Ishikawa (cell line): ENCODE measurements around the gene NARF.

Experiments
- CEBPB ChIP-seq: IDR thresholded peaks from 2 replicates; pipeline ENCODE4 v1.6.1; 2012
- CREB1 ChIP-seq: IDR thresholded peaks from 2 replicates; pipeline ENCODE4 v1.6.1; 2012; ENCODE audit warnings: low read depth
- EGR1 ChIP-seq: IDR thresholded peaks from 2 replicates; pipeline ENCODE4 v1.6.1; 2012
- EP300 ChIP-seq: IDR thresholded peaks from 2 replicates; pipeline ENCODE4 v1.6.1; 2012; ENCODE audit warnings: borderline replicate concordance
- FOXM1 ChIP-seq: IDR thresholded peaks from 2 replicates; pipeline ENCODE4 v1.6.1; 2012; ENCODE audit warnings: low read depth, borderline replicate concordance
- NFIC ChIP-seq: IDR thresholded peaks from 2 replicates; pipeline ENCODE4 v1.6.1; 2012
- RAD21 ChIP-seq: IDR thresholded peaks from 2 replicates; pipeline ENCODE4 v1.6.1; 2012; ENCODE audit warnings: low read depth
- TAF1 ChIP-seq: IDR thresholded peaks from 2 replicates; pipeline ENCODE4 v1.6.1; 2012; ENCODE audit warnings: low read depth, mild to moderate bottlenecking
- TCF12 ChIP-seq: IDR thresholded peaks from 2 replicates; pipeline ENCODE4 v1.6.1; 2012; ENCODE audit warnings: low read depth
- TEAD4 ChIP-seq: IDR thresholded peaks from 2 replicates; pipeline ENCODE4 v1.6.1; 2012
- YY1 ChIP-seq: IDR thresholded peaks from 2 replicates; pipeline ENCODE4 v1.6.1; 2012; ENCODE audit warnings: low read depth
- ZBTB7A ChIP-seq: IDR thresholded peaks from 2 replicates; pipeline ENCODE4 v1.6.1; 2012; ENCODE audit warnings: low read depth
- TF ChIP-seq, protein P1 (sequence below): IDR thresholded peaks from 2 replicates; pipeline ENCODE4 v1.6.1; 2012
- TF ChIP-seq, protein P2 (sequence below): IDR thresholded peaks from 2 replicates; pipeline ENCODE4 v1.6.1; 2012
- TF ChIP-seq, protein P3 (sequence below): IDR thresholded peaks from 2 replicates; pipeline ENCODE4 v1.6.1; 2012; ENCODE audit warnings: low read depth, mild to moderate bottlenecking

NARF gene

DNA sequence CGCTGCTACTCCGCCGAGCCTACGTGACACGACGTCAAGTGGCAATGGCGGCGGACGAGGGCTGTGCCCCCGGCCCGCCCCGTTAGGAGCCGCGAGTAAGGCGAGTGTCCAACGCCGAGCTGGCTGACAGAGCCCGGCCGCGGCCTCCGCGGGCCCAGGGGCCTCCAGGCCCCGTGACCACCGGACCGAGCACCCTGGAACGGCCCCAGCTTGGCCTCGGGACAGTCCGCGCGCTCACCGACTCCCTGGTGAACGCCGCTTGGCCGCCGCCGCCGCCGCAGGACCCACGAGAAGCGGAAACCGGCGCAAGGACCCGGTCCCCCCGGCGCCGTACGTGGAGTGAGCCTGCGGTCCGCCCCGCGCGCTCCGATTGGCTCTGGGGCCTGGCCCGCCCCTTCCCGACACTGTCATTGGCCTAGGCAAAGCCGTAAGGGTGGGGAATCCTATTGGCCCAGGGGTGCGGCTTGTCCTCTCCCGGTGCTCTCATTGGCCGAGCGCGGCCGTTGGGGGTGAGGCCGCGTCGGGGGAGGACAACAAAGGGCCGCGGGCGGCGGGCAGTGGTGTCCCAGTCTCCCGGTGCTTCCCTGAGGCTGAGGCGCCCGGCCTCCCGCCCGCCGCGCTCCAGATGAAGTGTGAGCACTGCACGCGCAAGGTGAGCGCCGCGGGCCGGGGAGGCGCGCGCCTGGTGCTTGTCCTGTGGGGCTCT, at the start of gene NARF:
TSS of gene NARF (plus strand) at position 563 of the 706 bp plus-strand sequence. CDS start at position 626, 63 bp downstream.
- TF ChIP-seq EP300 (peak; percentile 47; the same call in 1 of the 2 replicates), ZBTB7A (no peak), CEBPB (no peak), TEAD4 (no peak), FOXM1 (no peak), EGR1 (no peak), TCF12 (peak; percentile 61), NFIC (no peak; the same call in 1 of the 2 replicates), RAD21 (no peak), CREB1 (no peak; the same call in 1 of the 2 replicates), TAF1 (peak; percentile 85), YY1 (peak; percentile 92)
- TF ChIP-seq, protein P1, sequence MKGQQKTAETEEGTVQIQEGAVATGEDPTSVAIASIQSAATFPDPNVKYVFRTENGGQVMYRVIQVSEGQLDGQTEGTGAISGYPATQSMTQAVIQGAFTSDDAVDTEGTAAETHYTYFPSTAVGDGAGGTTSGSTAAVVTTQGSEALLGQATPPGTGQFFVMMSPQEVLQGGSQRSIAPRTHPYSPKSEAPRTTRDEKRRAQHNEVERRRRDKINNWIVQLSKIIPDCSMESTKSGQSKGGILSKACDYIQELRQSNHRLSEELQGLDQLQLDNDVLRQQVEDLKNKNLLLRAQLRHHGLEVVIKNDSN, result no peak
- TF ChIP-seq, protein P2, sequence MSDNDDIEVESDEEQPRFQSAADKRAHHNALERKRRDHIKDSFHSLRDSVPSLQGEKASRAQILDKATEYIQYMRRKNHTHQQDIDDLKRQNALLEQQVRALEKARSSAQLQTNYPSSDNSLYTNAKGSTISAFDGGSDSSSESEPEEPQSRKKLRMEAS, result peak; percentile 57
- TF ChIP-seq, protein P3, sequence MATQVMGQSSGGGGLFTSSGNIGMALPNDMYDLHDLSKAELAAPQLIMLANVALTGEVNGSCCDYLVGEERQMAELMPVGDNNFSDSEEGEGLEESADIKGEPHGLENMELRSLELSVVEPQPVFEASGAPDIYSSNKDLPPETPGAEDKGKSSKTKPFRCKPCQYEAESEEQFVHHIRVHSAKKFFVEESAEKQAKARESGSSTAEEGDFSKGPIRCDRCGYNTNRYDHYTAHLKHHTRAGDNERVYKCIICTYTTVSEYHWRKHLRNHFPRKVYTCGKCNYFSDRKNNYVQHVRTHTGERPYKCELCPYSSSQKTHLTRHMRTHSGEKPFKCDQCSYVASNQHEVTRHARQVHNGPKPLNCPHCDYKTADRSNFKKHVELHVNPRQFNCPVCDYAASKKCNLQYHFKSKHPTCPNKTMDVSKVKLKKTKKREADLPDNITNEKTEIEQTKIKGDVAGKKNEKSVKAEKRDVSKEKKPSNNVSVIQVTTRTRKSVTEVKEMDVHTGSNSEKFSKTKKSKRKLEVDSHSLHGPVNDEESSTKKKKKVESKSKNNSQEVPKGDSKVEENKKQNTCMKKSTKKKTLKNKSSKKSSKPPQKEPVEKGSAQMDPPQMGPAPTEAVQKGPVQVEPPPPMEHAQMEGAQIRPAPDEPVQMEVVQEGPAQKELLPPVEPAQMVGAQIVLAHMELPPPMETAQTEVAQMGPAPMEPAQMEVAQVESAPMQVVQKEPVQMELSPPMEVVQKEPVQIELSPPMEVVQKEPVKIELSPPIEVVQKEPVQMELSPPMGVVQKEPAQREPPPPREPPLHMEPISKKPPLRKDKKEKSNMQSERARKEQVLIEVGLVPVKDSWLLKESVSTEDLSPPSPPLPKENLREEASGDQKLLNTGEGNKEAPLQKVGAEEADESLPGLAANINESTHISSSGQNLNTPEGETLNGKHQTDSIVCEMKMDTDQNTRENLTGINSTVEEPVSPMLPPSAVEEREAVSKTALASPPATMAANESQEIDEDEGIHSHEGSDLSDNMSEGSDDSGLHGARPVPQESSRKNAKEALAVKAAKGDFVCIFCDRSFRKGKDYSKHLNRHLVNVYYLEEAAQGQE, result 0 out of 2 replicates have a peak, but pooled peaks have one; percentile 6

DNA sequence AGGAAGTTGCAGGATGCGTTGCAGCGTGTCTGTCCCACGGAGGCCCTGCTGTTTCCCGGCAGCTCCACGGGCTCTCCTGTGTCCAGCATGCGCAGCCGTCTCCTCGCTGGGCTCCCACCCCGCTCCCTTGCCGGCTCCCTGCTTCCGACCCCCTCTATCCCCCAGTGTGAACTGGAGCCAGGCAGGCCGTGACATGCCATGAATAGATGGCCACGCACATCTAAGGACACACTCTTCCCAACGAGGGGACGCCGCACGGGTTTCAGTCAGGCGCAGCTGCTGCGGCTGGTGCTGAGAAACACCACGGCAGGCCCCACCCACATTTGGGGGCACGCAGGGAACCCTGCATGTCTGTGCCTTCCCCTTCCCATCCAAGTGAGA, 49.6 kb upstream of the NARF start:
- TF ChIP-seq NFIC (no peak), RAD21 (no peak), CREB1 (no peak), TCF12 (no peak), ZBTB7A (no peak), CEBPB (no peak), EP300 (no peak), FOXM1 (no peak), YY1 (no peak), EGR1 (no peak), TEAD4 (no peak), TAF1 (no peak)
- TF ChIP-seq, protein P1, result no peak
- TF ChIP-seq, protein P2, result no peak
- TF ChIP-seq, protein P3, result no peak

DNA sequence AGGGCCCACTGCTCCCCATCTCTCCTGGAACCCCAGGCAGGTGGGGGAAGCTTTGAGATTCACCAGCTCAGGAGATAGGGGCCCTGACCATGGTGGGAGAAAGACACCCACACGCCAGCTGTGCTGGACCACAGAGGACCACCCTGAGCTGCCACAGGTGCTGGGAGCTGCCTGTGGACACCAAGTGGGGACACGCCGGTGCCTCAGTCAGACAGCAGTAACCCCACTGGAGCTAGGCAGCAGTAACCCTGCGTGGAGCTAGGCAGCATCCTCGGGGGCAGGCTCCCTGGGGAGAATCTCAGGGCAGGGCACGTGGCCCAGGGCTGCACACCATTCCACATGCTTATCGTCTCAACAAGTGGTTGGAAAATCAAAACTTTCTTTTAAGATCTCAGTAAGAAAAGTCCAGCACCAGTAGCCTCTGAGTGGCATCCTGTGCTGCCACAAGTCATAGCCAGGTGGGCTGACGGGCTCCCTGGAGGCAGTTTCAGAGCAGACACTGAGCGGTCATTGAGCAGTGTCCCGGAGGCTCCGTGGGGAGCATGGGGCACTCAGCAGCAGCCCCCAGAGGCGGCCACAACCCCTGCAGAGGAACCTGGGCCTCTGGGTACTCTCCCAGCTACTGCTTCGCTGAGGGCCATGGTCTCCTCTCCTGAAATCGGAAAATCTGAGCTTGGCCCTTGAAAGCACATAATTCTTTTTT, 48.4 kb upstream of the NARF start:
- TF ChIP-seq CREB1, result no peak
- no peak for TF ChIP-seq RAD21
- TF ChIP-seq EP300, result no peak
- TF ChIP-seq, protein P2, result no peak
- no peak for TF ChIP-seq EGR1

DNA sequence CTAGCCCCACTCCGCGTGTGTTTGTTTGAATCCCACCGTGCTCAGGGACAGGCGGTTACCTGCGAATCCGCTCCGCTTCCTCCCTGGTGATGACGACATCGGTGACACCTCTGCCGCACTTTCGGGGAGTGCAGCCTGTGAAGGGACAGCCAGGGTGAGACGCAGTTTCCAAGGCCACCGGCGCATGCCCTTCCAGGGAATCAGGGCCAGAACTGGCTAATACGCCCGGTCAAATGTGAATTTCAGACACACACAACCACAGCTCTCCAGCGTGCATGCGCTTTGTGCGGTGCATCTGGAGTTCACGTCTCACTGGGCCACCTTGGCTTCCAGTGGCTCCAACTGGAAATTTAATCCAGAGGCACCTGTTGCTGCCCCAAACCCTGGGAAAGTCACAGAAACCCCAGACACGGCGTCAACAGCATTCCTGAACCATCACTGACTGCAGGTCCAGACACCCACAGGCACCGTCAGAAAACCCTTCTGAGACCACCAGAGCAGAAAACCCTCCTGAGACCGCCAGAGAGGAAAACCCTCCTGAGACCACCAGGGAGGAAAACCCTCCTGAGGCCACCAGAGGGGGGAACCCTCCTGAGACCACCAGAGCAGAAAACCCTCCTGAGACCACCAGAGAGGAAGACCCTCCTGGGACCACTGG, 47.0 kb upstream of the NARF start:
- no peak for TF ChIP-seq EP300
- TF ChIP-seq RAD21, result no peak
- TF ChIP-seq NFIC, result no peak
- no peak for TF ChIP-seq TAF1
- TF ChIP-seq TEAD4, result no peak
- no peak for TF ChIP-seq CEBPB
